Measurements from ENCODE around the gene ZNF524.

Gene ZNF524

DNA sequence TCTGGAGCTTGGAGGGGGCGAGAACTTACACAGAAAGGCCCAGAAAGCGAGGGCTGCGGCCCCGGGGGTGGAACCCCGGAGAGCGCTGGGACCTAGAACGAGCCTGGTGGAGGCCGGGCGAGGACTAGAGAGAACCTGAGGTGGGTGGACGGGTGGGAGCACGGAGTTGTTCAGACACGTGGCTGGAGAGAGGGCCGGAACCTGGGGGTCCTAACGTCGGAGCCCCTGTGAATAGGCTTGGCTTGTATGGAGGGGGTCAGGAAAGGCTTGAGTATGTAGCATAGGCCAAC lies 43.7 kb downstream of the ZNF524 start:
- no peak for DNase-seq

DNA sequence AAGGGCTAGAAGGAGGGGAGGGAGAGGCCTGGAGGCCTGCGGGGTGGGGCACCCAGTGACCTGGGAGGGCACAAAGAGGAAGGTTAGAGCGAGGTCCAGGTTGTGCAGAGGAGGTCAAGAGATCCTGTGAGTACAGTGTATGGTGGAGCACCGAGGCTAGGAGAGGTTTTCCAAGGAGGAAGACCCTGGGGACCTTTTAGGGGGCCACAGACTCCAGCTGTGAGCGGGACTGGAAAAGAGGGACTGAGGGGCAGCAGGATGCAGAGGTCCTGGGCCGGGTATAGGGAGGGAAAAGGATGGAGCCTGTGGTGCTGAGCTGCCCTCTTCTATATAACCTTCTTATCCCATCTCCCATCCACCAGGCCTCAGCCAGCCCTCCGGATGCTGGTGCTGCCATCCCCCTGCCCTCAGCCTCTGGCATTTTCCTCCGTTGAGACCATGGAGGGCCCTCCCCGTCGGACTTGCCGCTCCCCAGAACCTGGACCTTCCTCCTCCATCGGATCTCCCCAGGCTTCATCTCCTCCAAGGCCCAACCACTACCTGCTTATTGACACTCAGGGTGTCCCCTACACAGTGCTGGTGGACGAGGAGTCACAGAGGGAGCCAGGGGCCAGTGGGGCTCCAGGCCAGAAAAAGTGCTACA lies 44.2 kb downstream of the ZNF524 start:
- no peak for DNase-seq

GRCh38 chr19:55644842-55645511 lies 44.9 kb downstream of the ZNF524 start:
- DNase-seq = no peak

DNA sequence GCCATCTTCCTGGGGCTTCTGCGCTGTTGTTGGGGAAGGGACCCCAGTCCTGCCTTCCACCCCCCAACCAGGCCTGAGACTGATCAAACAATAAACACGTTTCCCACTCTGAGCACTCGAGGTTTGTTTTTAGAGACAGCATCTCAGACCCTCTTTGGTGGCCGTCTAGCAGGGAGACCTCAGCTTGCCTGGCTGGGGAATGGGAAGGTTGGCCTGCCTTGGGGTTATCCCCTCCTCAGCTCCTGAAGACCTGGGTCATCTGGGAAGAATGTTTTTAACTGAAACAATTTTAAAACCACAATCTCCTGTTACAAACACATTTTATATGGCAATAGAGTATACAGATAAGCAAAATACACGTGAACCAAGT lies 45.4 kb downstream of the ZNF524 start:
- no peak for DNase-seq

DNA sequence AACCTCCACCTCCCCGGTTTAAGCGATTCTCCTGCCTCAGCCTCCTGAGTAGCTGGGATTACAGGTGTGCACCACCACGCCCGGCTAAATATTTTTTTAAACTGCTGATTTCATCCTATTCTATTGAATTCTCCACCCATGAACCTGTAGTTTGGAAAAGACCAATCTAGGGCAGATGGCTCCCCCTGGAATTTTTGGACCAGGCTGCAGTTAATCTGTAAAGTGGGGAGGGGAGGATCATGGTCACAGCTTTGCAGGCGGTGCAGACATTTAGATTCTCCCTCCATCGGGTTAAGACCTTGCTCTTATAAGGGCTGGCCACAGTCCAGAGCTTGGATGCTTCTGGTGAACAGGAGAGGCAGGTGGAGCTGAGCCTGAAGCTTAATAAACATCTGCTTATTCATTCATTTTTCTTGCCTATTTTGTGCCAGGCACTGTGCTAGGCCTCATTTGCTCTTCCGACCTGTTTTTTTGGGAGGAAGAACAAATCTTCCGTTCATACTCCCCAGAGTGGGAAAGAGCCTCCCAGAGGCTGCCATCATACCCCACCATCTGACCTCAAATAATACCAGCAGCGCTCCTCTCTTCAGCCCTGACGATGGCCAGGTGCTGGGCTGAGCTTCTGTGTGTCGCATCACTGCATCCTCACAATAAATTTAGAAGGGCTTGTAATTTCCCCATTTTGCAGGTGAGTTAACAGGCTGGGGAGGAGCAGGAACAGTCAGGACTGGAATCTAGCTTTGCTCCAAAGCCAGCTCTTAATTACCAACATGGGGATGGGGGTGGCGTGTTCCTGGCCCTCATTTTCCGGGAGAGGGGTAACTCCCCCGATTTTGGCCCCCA lies 47.0 kb downstream of the ZNF524 start:
- no peak for DNase-seq

GRCh38 chr19:55647732-55648584 lies 47.9 kb downstream of the ZNF524 start, which contains the start of gene CCDC106:
TSS of gene CCDC106 (plus strand) at chr19:55648212. CDS start at chr19:55649047, 835 bp downstream.
- peak; percentile 27 for DNase-seq

GRCh38 chr19:55648585-55649267 lies 48.6 kb downstream of the ZNF524 start:
- DNase-seq = no peak

DNA sequence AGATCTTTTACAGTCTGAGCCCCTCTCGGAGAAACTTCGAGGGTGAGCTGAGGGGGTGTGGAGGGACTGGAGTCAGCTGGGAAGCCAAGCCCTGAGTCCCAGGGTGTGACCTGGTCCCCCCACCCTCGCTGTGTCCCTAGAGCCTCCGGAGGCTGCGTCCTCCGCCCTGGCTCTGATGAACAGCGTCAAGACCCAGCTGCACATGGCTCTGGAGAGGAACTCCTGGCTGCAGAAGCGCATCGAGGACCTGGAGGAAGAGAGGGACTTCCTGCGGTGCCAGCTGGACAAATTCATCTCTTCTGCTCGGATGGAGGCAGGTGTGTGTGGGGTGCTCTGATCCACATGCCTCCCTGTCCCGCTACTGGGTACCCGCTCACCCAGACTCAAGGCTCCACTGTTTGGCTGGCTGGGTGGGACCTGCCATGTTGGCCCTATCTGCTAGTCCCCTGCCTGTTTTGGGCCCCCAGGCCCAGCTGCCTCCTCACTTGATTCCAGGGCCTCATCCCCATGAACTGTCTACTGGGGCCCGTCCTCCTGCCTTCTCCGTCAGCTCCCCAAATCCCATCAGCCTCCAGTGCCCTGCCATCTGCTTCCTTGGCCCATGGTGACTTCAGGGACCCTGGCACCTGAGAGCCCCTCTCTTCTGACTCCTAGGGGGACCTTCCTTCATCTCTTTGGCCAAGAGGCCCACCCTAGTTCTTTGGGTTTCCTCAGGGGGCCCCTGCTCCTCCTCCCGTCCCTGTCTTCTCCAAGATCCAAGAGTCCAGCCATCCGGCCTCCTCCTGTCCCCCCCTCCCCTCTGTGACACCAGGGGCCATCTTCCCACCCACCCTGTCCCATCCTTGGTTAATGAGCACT lies 49.4 kb downstream of the ZNF524 start:
- no peak for DNase-seq

DNA sequence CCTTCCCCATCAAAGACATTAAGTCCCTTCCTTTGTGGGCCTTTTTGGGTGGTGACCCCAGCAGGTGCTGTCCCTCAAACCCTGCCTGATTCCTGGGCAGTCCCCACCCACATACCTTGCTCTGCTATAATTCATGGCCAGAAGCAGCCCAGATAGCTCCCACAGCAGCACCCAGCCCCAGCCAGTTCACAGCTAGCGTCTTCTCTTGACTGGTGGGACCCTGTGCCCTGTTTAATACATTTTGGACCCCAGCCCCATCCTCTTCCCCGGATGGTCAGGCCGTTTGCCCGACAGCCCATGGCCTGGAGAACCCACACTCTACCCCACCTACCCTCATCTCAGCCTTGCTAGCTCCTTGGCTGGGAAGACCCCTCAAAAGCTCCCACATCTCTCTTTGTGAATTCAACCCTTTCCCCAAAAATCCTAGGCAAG lies 50.1 kb downstream of the ZNF524 start:
- DNase-seq = no peak

DNA sequence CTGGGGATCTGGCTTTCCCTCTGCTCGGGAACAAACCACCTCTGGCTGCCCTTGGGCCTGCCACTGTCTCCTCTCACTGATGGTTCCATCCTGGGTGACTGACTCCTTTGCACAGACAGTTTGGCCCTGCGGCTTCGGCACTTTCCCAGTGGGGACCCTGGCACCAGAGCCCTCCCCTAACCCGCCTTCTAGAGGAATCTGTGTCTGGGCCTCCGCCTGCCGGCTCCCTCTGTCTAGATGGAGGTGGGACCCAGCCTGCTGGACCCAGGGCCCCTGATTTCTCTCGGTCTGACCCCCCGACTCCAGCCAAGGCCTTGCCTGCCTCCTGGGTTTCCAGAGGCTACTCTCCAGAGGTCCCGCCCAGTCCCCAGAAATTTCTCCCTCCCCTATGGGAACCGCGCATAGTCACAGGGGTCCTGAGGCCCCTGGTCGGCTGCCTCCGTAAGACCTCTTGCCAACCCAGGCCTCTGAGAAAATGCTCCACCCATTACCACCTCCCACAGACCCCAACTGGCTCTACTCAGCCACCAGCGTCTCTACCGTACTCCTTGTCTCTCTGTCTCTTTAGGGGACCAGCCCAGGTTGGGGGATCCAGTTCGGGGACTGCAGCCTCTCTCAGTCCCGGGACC lies 50.6 kb downstream of the ZNF524 start:
- no peak for DNase-seq

GRCh38 chr19:55651236-55651635 lies 51.1 kb downstream of the ZNF524 start:
- no peak for DNase-seq

- peak; percentile 23 for DNase-seq
These were observed 52.4 kb downstream of the ZNF524 start for GRCh38 chr19:55652311-55653128.
